Erythroblast (primary cell): ENCODE results near the gene ADGRL1.
"Not testable (repeated sequence)": the region's sequence is repeated elsewhere in the genome, so short reads cannot be mapped to it uniquely, and the experiment has no call there.

Experiments
- DNase-seq, 2 experiments: peaks; one replicate each; lab custom pipeline; 2025; lab: John Stamatoyannopoulos, UW
- GATA1 ChIP-seq: IDR thresholded peaks from 2 replicates; pipeline ENCODE4 v1.6.1; 2011; ENCODE audit warnings: low read depth, mild to moderate bottlenecking, control low read depth, low read length, moderate library complexity
- POLR2A ChIP-seq: IDR thresholded peaks from 2 replicates; pipeline ENCODE4 v1.6.1; 2011; ENCODE audit warnings: mild to moderate bottlenecking, low read length

The ADGRL1 gene

GRCh38 chr19:14237014-14237941 lies 31.3 kb upstream of the ADGRL1 start:
- no peak for TF ChIP-seq POLR2A
- TF ChIP-seq GATA1 = no peak
- DNase-seq = no peak

GRCh38 chr19:14232945-14233344 lies 27.0 kb upstream of the ADGRL1 start:
- not testable (repeated sequence) for DNase-seq

GRCh38 chr19:14228446-14229071 lies 22.6 kb upstream of the ADGRL1 start:
- not testable (repeated sequence) for DNase-seq

- DNase-seq = peak; percentile 39 to 71
These were observed 20.5 kb upstream of the ADGRL1 start for GRCh38 chr19:14226498-14226897.

- TF ChIP-seq POLR2A = no peak
- no peak for TF ChIP-seq GATA1
- DNase-seq = no peak
These were observed 16.9 kb upstream of the ADGRL1 start for GRCh38 chr19:14222886-14223285.

- peak; percentile 57 for DNase-seq
These were observed 15.4 kb upstream of the ADGRL1 start for GRCh38 chr19:14221345-14221744.

GRCh38 chr19:14218620-14219330 lies 12.8 kb upstream of the ADGRL1 start:
- TF ChIP-seq POLR2A = no peak
- no peak for TF ChIP-seq GATA1
- DNase-seq = no peak

- DNase-seq = not testable (repeated sequence)
These were observed 11.9 kb upstream of the ADGRL1 start for GRCh38 chr19:14217886-14218285.

GRCh38 chr19:14214580-14214979 lies 8.6 kb upstream of the ADGRL1 start:
- DNase-seq = no peak
- no peak for TF ChIP-seq GATA1
- TF ChIP-seq POLR2A = no peak

- not testable (repeated sequence) for DNase-seq
These were observed 4.2 kb upstream of the ADGRL1 start for GRCh38 chr19:14210182-14210581.

GRCh38 chr19:14209401-14209800 lies 3.4 kb upstream of the ADGRL1 start:
- DNase-seq = not testable (repeated sequence)

- DNase-seq = not testable (repeated sequence)
These were observed 2.5 kb upstream of the ADGRL1 start for GRCh38 chr19:14208496-14208895.

GRCh38 chr19:14207796-14208195 lies 1.8 kb upstream of the ADGRL1 start:
- DNase-seq = not testable (repeated sequence)

GRCh38 chr19:14206737-14207726 lies 1.1 kb upstream of the ADGRL1 start:
- DNase-seq = peak; percentile 79

GRCh38 chr19:14206308-14206707 lies 339 bp upstream of the ADGRL1 start:
- not testable (repeated sequence) for DNase-seq

GRCh38 chr19:14204676-14205451 lies 1.1 kb downstream of the ADGRL1 start:
- not testable (repeated sequence) for DNase-seq

GRCh38 chr19:14204219-14204618 lies 1.8 kb downstream of the ADGRL1 start:
- not testable (repeated sequence) for DNase-seq

- DNase-seq = not testable (repeated sequence)
These were observed 2.2 kb downstream of the ADGRL1 start for GRCh38 chr19:14203788-14204187.
